ENCODE measurements around the gene SLC15A4.

The SLC15A4 gene

DNA sequence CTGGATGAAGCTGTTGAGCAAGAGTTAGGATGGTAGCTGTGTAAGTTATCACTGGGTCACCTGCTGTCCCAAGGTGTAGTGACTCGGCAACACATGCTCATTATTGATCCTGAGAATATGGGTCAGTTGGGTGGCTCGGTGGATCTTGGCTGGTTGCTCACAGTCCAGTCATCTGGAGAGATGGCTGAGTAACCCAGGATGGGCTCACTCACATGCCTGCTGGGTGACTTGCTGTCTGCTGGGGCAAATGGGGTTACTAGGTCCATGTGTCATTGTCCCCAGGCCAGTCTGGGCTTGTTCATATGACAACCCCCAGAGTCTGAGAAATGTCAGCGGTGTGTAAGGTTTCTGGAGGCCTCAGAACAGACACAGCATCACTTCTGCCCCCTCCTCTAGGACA lies 69.5 kb downstream of the SLC15A4 start:
- no peak for DNase-seq (ENCODE audit: low read depth, low spot score)

DNA sequence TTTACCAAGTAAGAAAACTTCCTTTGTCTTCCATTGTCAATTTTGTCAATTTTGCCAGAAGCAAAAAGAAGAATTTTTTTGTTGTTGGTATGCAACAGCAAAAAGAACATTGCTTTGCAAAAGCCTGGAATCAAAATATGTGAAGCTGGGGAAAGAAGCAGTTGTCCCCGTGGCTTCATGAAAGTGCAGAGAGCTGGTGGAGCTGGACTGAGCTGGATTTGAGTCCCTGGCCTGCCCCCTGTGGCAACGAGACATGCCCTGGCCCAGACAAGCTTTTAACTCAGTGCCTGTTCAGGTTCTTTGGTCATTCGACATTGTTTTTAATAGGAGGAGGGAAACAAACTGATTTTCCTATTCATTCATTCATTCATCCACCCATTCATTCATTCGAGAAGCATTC lies 70.3 kb downstream of the SLC15A4 start:
- no peak for DNase-seq (ENCODE audit: low read depth, low spot score)

DNA sequence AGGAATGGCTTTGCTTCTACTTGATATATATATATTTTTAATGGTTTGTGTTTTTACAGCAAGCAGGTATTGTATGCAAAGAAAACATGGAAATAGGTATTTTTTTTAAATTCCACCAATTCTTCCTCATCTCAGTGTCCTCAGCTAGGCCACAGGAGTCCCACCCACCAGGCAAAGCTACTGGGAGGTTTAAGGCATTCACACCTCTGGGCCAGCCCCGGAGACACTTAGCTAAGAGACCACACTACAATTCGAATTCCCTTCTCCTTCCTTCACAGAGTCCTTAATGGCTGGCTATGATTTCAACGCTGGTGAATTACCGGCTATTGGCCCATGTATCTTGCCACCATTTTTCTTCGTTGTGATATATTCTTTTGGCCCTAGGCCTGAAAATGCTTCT lies 71.4 kb downstream of the SLC15A4 start:
- no peak for DNase-seq (ENCODE audit: low read depth, low spot score)

DNA sequence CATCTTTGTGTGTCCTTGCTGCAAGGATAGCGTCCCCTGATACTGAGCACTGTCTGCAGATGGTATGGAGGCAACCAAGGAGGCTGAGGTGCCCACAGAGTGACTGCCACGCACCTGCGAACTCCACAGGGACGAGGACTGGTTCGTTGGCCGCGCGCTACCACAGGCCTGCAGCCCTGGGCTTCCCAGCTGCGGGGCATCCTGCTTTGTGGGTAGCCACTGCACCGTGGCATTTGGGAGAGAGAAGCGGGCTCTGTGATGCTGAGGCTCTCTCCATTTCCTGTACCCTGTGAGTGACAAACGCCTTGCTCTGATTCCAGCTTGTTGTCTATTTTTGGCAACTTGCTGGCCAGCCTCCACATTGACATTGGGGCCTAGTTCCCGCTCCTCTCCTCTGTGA lies 76.3 kb downstream of the SLC15A4 start:
- no peak for DNase-seq (ENCODE audit: low read depth, low spot score)

DNA sequence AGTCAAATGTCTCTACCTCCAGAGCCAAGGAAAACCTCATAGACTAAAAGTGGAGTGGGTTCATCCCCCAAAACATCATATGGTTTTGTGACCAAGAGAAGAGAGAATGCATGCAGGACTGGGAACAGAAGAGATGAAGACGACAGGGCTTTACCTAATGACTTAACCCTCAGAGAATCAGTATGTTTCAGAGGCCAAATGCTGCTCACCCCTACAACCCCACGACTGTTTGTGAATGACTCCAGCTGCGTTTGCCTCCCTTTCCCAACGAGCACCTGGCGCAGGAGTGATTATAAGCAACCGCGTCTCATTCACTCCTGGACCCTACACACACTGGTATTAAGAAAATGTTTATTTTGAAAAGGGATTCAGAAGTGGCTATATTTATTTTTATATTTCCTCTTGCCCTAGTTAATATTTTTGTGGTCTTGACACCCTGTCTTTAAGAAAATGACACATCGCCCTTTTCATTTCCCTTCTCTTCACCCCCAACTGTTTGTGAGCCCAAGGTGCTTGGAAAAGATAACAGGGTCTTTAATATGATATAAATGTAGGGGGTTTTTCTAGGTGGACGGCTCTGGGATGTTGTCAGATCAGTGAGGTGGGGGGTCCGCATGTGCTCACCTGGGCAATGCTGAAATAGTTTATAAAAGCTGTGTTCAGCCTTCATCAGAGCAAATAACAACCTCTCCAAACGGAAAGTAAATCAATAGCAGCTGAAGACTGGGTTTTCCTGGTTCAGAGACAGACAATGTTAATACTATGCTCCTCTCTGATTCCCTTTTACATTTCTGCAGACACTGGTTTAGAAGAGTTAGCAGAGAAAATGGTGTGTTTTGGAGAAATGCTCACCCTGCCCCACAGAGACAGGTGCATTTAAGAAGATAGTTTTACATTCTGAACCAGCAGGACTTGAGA lies 77.7 kb downstream of the SLC15A4 start:
- no peak for DNase-seq (ENCODE audit: low read depth, low spot score)

DNA sequence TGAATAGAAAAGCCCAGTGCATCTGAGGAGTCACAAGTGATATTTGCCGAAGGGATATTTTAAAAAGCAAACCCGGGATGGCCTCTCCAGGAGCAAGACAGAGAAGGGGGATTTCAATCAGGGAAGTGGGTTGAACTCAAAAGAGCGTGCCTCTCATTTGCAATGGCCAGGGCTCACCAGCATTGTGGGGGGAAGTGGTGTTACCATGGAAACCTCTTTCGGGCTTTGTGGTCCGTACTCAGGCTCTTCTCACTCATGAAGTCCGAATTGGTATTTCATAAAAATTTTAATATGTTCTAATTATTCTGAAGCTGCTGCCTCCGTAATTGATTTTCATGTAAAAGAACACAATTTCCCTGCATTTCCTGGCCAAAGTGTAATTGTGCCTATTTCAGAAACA lies 79.8 kb downstream of the SLC15A4 start:
- no peak for DNase-seq (ENCODE audit: low read depth, low spot score)

Measured in ELF-1 (cell line).